Left cardiac atrium (tissue), 4 donors: ENCODE data around the gene KISS1. TPM values are rescaled to one million over a fixed set of nuclear protein-coding genes. Genes with fewer than 3 reads are reported as not detected.
A peak's percentile ranks its signal among the peaks of the same experiment; 100 is the strongest.
"Not testable (repeated sequence)": the region's sequence is repeated elsewhere in the genome, so short reads cannot be mapped to it uniquely, and the experiment has no call there.

Source experiments
- ATAC-seq, 2 donors: fragments of 200-7000 bp; cut with Tn5 transposase; one replicate each; pipeline ENCODE4 v1.9.1; 2020; ENCODE audit warnings: mild to moderate bottlenecking in 2 of 2, moderate library complexity in 2 of 2
- DNase-seq: peaks from one replicate; pipeline ENCODE4 v3.0.0-alpha.2; 2020
- intact Hi-C, 2 donors: fragments of 100-400 bp; cut with DNase I; formaldehyde crosslinking; loops; one replicate each; pipeline versions ENCODE4 v1.14.1 to v1.15.1; 2022 to 2023
- long read RNA-seq: library from polyadenylated mRNA; unstranded; transcript quantifications from one replicate; pipeline ENCODE4 v2.0.0, GENCODE V29; 2021
- total RNA-seq, 2 donors: library from RNA; stranded (reverse); fragmentation: NEBNext Ultra II Directional; extraction: Animal tissue kit (Norgen Biotek cat#: 25700); gene quantifications; one replicate each; pipeline ENCODE4 v1.2.1, GENCODE V29; 2021
- donor health status: DM: no; HTN: yes; CAD: no.
- donor health status: DM: no; HTN: yes; CAD: no; lungs with severe emphysema.
- donor health status: DM: yes; HTN: yes; CAD: no.
- donor health status: Dilated cardiomyopathy.

Gene KISS1
- total RNA-seq, result not detected
- long read RNA-seq, result 0 reads

DNA sequence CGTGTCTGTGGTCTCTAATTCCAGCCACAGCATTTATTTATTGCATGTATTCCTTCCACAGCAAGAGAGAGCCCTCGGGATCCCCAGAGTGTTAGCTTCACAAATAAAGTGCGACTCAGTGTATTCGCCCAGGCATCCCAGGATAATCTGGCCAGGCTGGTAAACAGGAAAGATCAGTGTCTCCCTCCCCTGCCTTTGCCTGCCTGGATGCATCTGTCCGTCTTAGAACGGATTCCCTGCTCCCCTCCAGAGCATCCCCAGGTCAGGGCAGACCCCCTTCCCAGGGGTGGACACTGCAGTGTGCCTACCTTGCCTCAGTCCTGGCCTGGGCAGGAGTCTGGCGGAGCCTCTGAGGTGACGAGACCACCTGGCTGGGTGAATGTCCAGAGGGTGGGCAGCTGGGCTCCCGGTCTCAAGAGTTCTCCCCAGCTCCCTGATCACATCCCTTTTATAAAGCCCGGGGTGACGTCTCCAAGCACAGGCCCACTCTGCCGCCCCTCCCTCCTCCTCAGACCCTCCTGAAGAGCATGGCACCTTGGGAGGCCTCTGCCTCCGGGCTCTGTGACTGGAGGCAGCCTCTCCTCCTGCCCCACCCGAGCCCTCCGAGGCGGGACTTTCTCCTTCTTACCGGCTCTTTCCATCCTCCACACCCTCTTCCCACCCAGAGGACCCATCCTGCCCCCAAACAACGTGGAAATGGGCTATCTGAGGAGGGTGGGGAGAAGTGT is at the start of gene KISS1:
KISS1 (minus strand) TSS at position 424 of the 728 bp plus-strand sequence. CDS start 3,615 bp downstream, outside the sequence.
- intact Hi-C loops, result no loop called here
- ATAC-seq (no peak), DNase-seq (no peak)

DNA sequence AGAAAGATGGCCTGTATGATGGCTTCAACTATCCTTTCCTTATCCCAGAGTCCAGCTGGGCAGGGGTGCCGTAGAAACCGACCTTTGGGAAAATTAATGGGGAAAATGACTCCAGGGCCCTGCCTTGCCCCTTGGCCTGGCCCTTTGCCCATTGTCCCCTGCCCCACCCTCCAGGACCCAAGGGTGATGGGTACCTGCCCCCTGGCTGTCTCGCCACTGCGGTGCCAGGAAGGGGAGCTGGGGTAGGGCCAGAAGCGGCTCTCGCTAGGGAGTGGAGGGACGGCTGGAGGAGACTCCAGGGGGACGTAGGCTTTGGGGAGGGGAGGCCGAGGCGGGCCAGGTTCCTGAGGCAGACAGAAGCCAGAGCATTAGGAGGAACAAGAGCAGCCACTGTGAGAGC is 46.6 kb upstream of the KISS1 start:
- intact Hi-C loops, result no loop called here
- no peak for ATAC-seq
- no peak for DNase-seq

- intact Hi-C loops, result no loop called here
- DNase-seq (no peak), ATAC-seq (no peak)
Measured at GRCh38 chr1:204241914-204242313, 45.6 kb upstream of the KISS1 start.

DNA sequence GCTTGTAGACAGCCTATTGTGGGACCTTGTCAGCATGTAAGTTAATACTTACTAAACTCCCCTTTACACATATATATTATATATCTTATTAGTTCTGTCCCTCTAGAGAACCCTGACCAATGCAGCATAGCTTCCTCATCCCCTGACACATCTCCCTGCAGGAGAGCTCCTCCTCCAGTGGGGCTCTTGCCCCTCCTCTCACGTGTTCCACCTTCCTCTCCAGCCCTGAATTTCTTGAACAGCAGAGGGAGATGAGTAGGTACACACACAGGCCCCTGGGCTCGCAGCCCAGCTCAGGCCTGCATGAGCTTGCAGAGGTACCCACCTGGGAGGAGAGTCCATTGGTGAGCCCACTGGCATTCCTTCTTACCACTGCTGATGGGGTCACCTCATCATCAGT is 44.8 kb upstream of the KISS1 start:
- no peak for ATAC-seq
- no peak for DNase-seq
- intact Hi-C loops, result no loop called here

DNA sequence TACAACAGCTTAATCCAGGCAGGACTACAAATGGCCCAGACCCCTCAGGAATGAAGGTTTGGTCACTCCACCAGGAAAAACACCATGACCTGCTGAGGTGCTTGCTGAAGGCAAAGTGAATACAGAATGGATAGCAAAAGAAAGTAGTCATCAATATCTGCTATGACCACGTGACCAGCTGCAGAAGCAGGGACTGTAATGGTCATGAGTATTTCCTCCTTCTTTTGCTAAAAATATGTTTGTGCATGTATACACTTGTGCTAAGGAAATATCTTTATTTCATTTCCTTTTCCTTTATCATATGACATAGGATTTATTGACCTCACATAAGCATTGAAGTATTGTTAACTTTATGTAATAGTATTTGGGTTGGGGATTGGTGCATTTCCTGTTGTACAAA is 43.9 kb upstream of the KISS1 start:
- no peak for DNase-seq
- ATAC-seq, result no peak
- intact Hi-C loops, result no loop called here

DNA sequence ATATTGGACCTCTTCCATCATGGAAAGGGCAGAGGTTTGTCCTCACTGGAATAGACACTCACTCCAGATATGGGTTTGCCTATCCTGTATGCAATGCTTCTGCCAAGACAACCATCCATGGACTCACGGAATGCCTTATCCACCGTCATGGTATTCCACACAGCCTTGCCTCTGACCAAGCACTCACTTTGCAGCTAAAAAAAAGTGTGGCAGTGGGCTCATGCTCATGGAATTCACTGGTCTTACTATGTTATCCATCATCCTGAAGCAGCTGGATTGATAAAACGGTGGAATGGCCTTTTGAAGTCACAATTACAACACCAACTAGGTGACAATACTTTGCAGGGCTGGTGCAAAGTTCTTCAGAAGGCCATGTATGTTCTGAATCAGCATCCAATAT is 43.1 kb upstream of the KISS1 start:
- DNase-seq, intact Hi-C loops, ATAC-seq: not testable (repeated sequence)

DNA sequence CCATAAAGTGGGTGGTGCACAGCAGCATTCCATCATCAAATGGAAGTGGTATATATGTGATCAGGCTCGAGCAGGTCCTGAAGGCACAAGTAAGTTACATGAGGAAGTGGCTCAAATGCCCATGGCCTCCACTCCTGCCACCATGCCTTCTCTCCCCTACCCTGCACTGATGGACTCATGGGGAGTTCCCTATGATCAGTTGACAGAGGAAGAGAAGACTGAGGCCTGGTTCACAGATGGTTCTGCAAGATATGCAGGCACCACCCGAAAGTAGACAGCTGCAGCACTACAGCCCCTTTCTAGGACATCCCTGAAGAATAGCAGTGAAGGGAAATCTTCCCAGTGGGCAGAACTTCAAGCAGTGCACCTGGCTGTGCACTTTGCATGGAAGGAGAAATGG is 42.2 kb upstream of the KISS1 start:
- DNase-seq, intact Hi-C loops, ATAC-seq: not testable (repeated sequence)

GRCh38 chr1:204237515-204237914 is 41.2 kb upstream of the KISS1 start:
- ATAC-seq, DNase-seq, intact Hi-C loops: not testable (repeated sequence)

DNA sequence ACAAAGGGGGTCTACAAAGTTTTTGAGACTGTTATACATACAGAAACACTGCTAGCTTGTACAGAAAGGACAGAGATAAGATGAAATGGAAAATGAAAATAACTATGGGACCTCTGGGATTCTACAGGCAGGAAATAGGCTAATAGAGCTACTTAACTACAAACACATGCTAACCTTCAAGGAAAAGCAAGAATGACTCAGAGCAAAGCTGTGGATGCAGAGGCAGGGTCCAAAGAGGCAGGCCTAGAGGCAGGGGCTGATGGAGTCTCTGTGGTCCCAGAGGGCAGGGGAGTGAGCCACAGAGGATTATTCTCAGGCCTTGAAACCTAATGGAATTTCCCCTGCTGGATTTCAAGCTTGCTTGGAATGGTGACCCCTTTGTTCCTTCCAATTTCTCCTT is 36.2 kb upstream of the KISS1 start:
- no peak for DNase-seq
- intact Hi-C loops, result no loop called here
- peak in 1 of 2 donors; percentile 78 for ATAC-seq

DNA sequence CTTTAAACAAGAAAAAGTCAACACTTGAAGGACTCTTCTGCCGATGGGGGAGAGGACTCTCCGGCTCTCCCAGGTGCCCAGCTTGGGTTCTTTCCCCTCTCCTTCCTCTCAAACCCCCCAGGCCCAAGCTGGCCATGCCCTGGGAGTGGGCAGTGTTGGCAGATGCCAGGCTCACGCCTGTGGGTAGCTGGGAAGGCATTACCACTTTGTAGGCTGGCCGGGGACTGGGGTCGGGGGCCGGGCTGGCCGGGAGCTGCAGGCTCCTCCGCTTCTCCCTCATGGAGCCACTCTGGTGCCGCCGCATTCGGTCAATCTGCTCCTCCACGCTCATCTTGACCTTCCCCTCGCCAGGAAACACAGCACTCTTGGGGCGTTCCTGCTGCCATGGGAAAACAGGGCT is 33.9 kb upstream of the KISS1 start:
- ATAC-seq, result no peak
- intact Hi-C loops, result no loop called here
- no peak for DNase-seq

GRCh38 chr1:204228896-204229295 is 32.6 kb upstream of the KISS1 start:
- no peak for ATAC-seq
- intact Hi-C loops, result no loop called here
- no peak for DNase-seq

DNA sequence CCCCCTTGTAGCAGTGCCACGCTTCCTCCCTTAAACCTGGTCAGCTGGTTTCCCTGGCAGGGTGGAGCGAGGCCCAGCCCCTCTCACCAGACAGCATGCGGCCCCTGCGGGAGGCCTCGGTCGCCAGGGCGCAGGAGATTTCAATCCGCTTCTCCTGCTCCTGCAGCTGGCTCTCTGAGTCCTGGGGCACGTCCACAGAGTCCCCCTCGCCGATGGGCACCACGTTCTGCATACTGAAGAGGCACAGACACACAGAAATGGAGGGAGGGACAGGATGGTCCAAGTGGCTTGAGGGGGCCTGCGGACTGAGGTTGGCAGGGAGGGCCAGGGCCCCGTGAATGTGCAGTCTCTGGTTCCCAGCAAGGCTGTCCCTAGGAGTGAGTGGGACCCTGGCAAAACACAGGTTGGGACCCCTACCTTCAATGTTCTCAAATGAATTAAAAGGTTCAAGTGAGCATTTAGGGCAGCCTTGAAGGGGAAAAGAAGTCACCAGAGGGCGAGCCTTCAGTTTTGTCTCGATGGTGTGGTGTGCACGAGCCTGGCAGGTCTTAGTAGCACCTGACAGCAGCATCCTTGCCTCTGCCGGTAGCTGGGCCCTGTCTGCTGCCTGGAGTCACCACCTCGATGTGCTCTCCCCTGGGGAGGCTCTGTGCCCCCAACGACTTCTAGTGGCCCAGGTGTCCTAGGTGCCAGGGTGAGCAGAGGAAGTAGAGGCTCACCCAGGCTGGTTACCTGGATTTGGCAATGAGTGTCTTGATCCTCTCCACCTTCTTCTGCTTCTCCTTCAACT is 31.9 kb upstream of the KISS1 start:
- intact Hi-C loops, result no loop called here
- ATAC-seq, result no peak
- DNase-seq, result no peak

GRCh38 chr1:204227351-204227750 is 31.1 kb upstream of the KISS1 start:
- DNase-seq (no peak), ATAC-seq (no peak)
- intact Hi-C loops, result no loop called here

GRCh38 chr1:204225841-204226735 is 29.8 kb upstream of the KISS1 start:
- intact Hi-C loops, result no loop called here
- no peak for DNase-seq
- ATAC-seq, result no peak

- intact Hi-C loops, result no loop called here
- DNase-seq (no peak), ATAC-seq (no peak)
Measured at GRCh38 chr1:204224655-204225054, 28.4 kb upstream of the KISS1 start.

DNA sequence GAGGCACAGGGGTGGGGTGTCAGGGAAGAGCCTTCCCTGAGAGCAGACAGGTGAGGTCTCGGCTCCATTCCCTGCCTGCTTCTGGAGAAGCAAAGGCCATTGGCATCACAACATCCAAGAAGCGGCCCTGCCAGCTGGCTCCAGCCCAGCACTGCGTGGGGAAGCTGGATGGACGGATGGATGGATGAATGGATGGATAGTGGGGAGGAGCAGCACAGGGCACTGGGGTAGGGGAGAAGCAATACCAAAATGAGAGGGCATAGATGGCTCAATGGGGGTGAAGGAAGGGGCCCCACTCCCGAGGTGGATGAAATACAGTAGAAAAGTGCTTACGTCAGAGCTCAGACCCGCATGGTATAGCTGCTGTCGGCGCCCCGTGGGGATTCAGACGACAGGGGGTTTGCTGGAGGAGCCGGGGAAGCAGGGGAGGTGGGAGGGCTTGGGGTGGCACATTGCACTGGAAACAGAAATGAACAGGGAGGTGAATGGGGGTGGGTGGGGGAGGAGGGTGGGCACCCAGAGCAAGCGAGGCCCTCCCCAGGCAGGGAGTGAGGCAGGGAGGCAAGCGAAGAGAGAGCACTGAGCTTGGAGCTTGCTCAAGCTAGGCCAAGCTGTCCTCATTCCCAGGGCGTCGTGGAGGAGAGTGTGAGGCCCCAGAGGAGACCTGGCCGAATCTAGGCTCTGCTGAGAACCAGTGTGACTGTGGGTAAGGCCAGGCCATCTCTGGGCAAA is 27.0 kb upstream of the KISS1 start:
- no peak for ATAC-seq
- intact Hi-C loops, result no loop called here
- DNase-seq, result no peak

GRCh38 chr1:204222764-204223055 is 26.4 kb upstream of the KISS1 start:
- intact Hi-C loops, result no loop called here
- ATAC-seq, result no peak
- no peak for DNase-seq

- intact Hi-C loops, result no loop called here
- no peak for DNase-seq
- ATAC-seq, result no peak
Measured at GRCh38 chr1:204222006-204222763, 25.9 kb upstream of the KISS1 start.

GRCh38 chr1:204221271-204221670 is 25.0 kb upstream of the KISS1 start:
- intact Hi-C loops, result no loop called here
- ATAC-seq (no peak), DNase-seq (no peak)
